GM12878 (cell line): Measurements from ENCODE around the gene RSPO3. TPM values are rescaled to one million over a fixed set of nuclear protein-coding genes. Genes with fewer than 3 reads are reported as not detected.

ENCODE experiments used
- ATAC-seq: fragments of 200-7000 bp; cut with Tn5 transposase; 3 replicates; pipeline ENCODE4 v1.9.1; 2020; ENCODE audit warnings: mild to moderate bottlenecking, moderate library complexity
- BruUV-seq: library from RNA; stranded (reverse); fragments of 400-500 nt; replicated peaks from 2 replicates; lab custom pipeline; 2021; lab: Mats Ljungman, UMichigan
- CTCF ChIA-PET: fragments of 300-600 bp; sonication (Branson Sonifier 250); formaldehyde crosslinking; extraction: SDS; loops from one replicate; lab custom pipeline; 2021; ENCODE audit warnings: inconsistent platforms; lab: Yijun Ruan, JAX
- POLR2A ChIA-PET: fragments of 350-600 bp; formaldehyde crosslinking; extraction: SDS; loops from one replicate; lab custom pipeline; 2021; ENCODE audit warnings: inconsistent platforms; lab: Charles Lee
- RAD21 ChIA-PET: fragments of 300-600 bp; sonication (Branson Sonifier 250); formaldehyde crosslinking; loops from one replicate; lab custom pipeline; 2023; ENCODE audit warnings: antibody characterized with exemption; ENCODE audit not compliant: unreplicated experiment; lab: Charles Lee
- SMC1A ChIA-PET: fragments of 300-600 bp; sonication (Branson Sonifier 250); formaldehyde crosslinking; loops from one replicate; lab custom pipeline; 2023; ENCODE audit not compliant: unreplicated experiment, uncharacterized antibody; lab: Charles Lee
- DNase-seq: peaks from one replicate; pipeline ENCODE4 v3.0.0-alpha.2; 2011; ENCODE audit warnings: low read depth, low spot score
- FAIRE-seq: peaks from 3 replicates; lab custom pipeline; 2011; peaks lifted over from hg19 to GRCh38; lab: Jason Lieb, UNC
- H2AFZ ChIP-seq: 2 replicates; pipeline ENCODE4 v1.6.0; 2011; ENCODE audit warnings: low read depth, low read length, control low read depth; ENCODE audit not compliant: control insufficient read depth
- H3K27ac ChIP-seq: 2 replicates; pipeline ENCODE4 v1.5.1; 2011; ENCODE audit warnings: control low read depth; ENCODE audit not compliant: control insufficient read depth, insufficient read depth
- H3K27me3 ChIP-seq, 2 experiments: replicated peaks in 1 of 2; 2 replicates each; pipeline versions ENCODE4 v1.6.0 to v1.6.1; 2011; ENCODE audit warnings: low read length in 1 of 2; ENCODE audit not compliant: control insufficient read depth in 2 of 2, insufficient read depth in 2 of 2
- H3K36me3 ChIP-seq, 2 experiments: 2 replicates each; pipeline ENCODE4 v1.5.1; 2011; ENCODE audit warnings: low read length in 1 of 2; ENCODE audit not compliant: control insufficient read depth in 2 of 2, insufficient read depth in 2 of 2
- H3K4me1 ChIP-seq: 2 replicates; pipeline ENCODE4 v1.6.1; 2011; ENCODE audit warnings: mild to moderate bottlenecking, low read length, moderate library complexity, mixed read lengths; ENCODE audit not compliant: control insufficient read depth, insufficient read depth
- H3K4me2 ChIP-seq: 2 replicates; pipeline ENCODE4 v1.6.0; 2011; ENCODE audit warnings: control low read depth; ENCODE audit not compliant: control insufficient read depth, insufficient read depth
- H3K4me3 ChIP-seq: fragments of 200-600 bp; sonication (generic); 2 replicates; pipeline ENCODE4 v1.5.1; 2016
- H3K79me2 ChIP-seq: 2 replicates; pipeline ENCODE4 v1.6.0; 2011; ENCODE audit warnings: low read length; ENCODE audit not compliant: control insufficient read depth, insufficient read depth
- H3K9ac ChIP-seq: 2 replicates; pipeline ENCODE4 v1.8.0; 2011; ENCODE audit warnings: low read length, control low read depth, mixed read lengths; ENCODE audit not compliant: control insufficient read depth, insufficient read depth
- H3K9me3 ChIP-seq: replicated peaks from 3 replicates; pipeline ENCODE4 v1.5.1; 2011; ENCODE audit warnings: mild to moderate bottlenecking, low read length; ENCODE audit not compliant: control insufficient read depth, insufficient read depth
- H4K20me1 ChIP-seq: 2 replicates; pipeline ENCODE4 v1.6.0; 2011; ENCODE audit not compliant: control insufficient read depth, insufficient read depth
- BCL3 ChIP-seq: IDR thresholded peaks from 2 replicates; pipeline ENCODE4 v1.6.1; 2011; ENCODE audit warnings: borderline replicate concordance, low read depth, mild to moderate bottlenecking, moderate library complexity, low read length; ENCODE audit not compliant: insufficient read depth, poor library complexity, severe bottlenecking
- CBX5 ChIP-seq: sonication (generic); IDR thresholded peaks from 2 replicates; pipeline ENCODE4 v1.6.1; 2016; ENCODE audit warnings: low read depth, moderate library complexity, mild to moderate bottlenecking, inconsistent platforms
- ESRRA ChIP-seq: IDR thresholded peaks from 2 replicates; pipeline ENCODE4 v1.6.1; 2012; ENCODE audit warnings: mild to moderate bottlenecking, low read length, improper control_type of control experiment
- IKZF1 ChIP-seq: fragments of 450-650 bp; conservative IDR thresholded peaks from 2 replicates; pipeline ENCODE4 v1.6.1; 2017; ENCODE audit warnings: antibody characterized with exemption, mild to moderate bottlenecking
- MXI1 ChIP-seq: fragments of 150-350 bp; IDR thresholded peaks from 2 replicates; pipeline ENCODE4 v1.6.1; 2011; ENCODE audit warnings: low read depth, mild to moderate bottlenecking, inconsistent platforms, low read length, improper control_type of control experiment
- RFX5 ChIP-seq: IDR thresholded peaks from 2 replicates; pipeline ENCODE4 v1.6.1; 2011; ENCODE audit warnings: low read depth, low read length, improper control_type of control experiment
- SIN3A ChIP-seq: IDR thresholded peaks from 2 replicates; pipeline ENCODE4 v1.6.1; 2012; ENCODE audit warnings: low read depth, low read length, improper control_type of control experiment
- SMAD1 ChIP-seq: fragments of 450-650 bp; IDR thresholded peaks from 2 replicates; pipeline ENCODE4 v1.6.1; 2018; ENCODE audit warnings: mild to moderate bottlenecking, low read depth; ENCODE audit not compliant: partially characterized antibody
- SUPT20H ChIP-seq: IDR thresholded peaks from 2 replicates; pipeline ENCODE4 v1.6.1; 2011; ENCODE audit warnings: low read depth, mild to moderate bottlenecking, low read length, moderate library complexity, borderline replicate concordance; ENCODE audit not compliant: control insufficient read depth
- SUZ12 ChIP-seq: fragments of 200-600 bp; sonication (generic); IDR thresholded peaks from one replicate; pipeline ENCODE4 v1.6.1; 2018; ENCODE audit warnings: antibody characterized with exemption, mild to moderate bottlenecking; ENCODE audit not compliant: unreplicated experiment
- TAF1 ChIP-seq: IDR thresholded peaks from 2 replicates; pipeline ENCODE4 v1.6.1; 2011; ENCODE audit warnings: mild to moderate bottlenecking, low read depth, low read length, borderline replicate concordance
- ZNF217 ChIP-seq: fragments of 450-650 bp; IDR thresholded peaks from 2 replicates; pipeline ENCODE4 v1.6.1; 2017; ENCODE audit warnings: antibody characterized with exemption, mild to moderate bottlenecking
- ZNF274 ChIP-seq: IDR thresholded peaks from one replicate; pipeline ENCODE4 v1.8.0; 2011; ENCODE audit not compliant: insufficient read length, insufficient read depth
- WGBS: methylation state at CpG from one replicate; pipeline ENCODE4 v1.1.6; 2016; ENCODE audit warnings: low lambda C conversion rate; ENCODE audit not compliant: insufficient replicate concordance, insufficient coverage; ENCODE audit errors: missing lambda C conversion rate; 5-methylcytosine and 5-hydroxymethylcytosine counted together
- in situ Hi-C: fragments of 300-500 bp; cut with MboI; formaldehyde crosslinking; loops from 9 replicates; pipeline ENCODE4 v1.14.3; 2018; ENCODE audit warnings: mixed read lengths
- intact Hi-C: fragments of 100-400 bp; cut with micrococcal nuclease; formaldehyde crosslinking; loops from one replicate; pipeline ENCODE4 v1.14.2; 2022; ENCODE audit not compliant: unreplicated experiment
- polyA plus RNA-seq, 11 experiments: library from polyadenylated mRNA; depleted of rRNA in 4 of 11; unstranded in 6 of 11; stranded (reverse) in 5 of 11; fragments of >200 nt; fragmentation: Nextera tagmentation in 4 of 11; fragmentation: Illumina TruSeq in 1 of 11; extraction: Ambion mirVana in 4 of 11; extraction: Trizol in 1 of 11; gene quantifications; 1 replicate in 1 of 11; 2 replicates in 10 of 11; pipeline versions ENCODE4 v1.2.1 to v1.2.3, GENCODE V29; 2011 to 2016; ENCODE audit warnings: inconsistent platforms in 2 of 11, missing spikeins in 2 of 11, low read depth in 1 of 11
- total RNA-seq, 4 experiments: library from RNA; depleted of rRNA in 3 of 4; stranded (reverse); fragments of >200 nt in 3 of 4; fragmentation: Illumina TruSeq in 1 of 4; extraction: Trizol in 1 of 4; gene quantifications; 2 replicates each; pipeline versions ENCODE4 v1.2.1 to v1.2.3, GENCODE V29; 2013 to 2021
- TF ChIP-seq, protein P1 (sequence below): IDR thresholded peaks from 2 replicates; pipeline ENCODE4 v1.6.1; 2012; ENCODE audit warnings: low read depth, low read length, improper control_type of control experiment

RSPO3 gene
- total and polyA plus RNA-seq, 10 of the 15 experiments (the other 5 are each of a cell fraction or from before 2014, with no cell fraction given): 0.16 TPM; not detected in 9

- 0% methylated on average over 3 of the region's 3 CpGs for WGBS
- Histone ChIP-seq H3K27me3 (no peaks in the 10 kb centered on the region), H3K9me3 (no peaks in the 10 kb centered on the region), H3K27ac (no peak overlapping the region), H2AFZ (no peak overlapping the region), H3K4me3 (no peak overlapping the region), H3K79me2 (no peaks in the 10 kb centered on the region), H4K20me1 (no peaks in the 10 kb centered on the region), H3K4me1 (no peaks in the 10 kb centered on the region), H3K36me3 (no peaks in the 10 kb centered on the region), H3K4me2 (no peak overlapping the region), H3K9ac (no peak overlapping the region)
- no peak for DNase-seq
- ChIA-PET CTCF (no interaction called here), RAD21 (no interaction called here), POLR2A (no interaction called here), SMC1A (no interaction called here)
- ATAC-seq: no peak
- intact Hi-C loops (no loop called here), in situ Hi-C loops (no loop called here)
- FAIRE-seq: no peak
- BruUV-seq: no TSS peak
- TF ChIP-seq SUPT20H: no peak
- TF ChIP-seq ESRRA: no peak
- no peak for TF ChIP-seq TAF1
- TF ChIP-seq ZNF274: no peak
- TF ChIP-seq SMAD1: no peak
- TF ChIP-seq, protein P1, sequence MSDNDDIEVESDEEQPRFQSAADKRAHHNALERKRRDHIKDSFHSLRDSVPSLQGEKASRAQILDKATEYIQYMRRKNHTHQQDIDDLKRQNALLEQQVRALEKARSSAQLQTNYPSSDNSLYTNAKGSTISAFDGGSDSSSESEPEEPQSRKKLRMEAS: no peak
- no peak for TF ChIP-seq IKZF1
- TF ChIP-seq BCL3: no peak
- no peak for TF ChIP-seq SUZ12
- TF ChIP-seq SIN3A: no peak
- no peak for TF ChIP-seq CBX5
- TF ChIP-seq ZNF217: no peak
- no peak for TF ChIP-seq MXI1
- no peak for TF ChIP-seq RFX5
Measured at GRCh38 chr6:127148511-127148910, 30.0 kb downstream of the RSPO3 start.
